IPS-18a (cell line): Measurements from ENCODE around the gene PCDHGB6.
"Not testable (repeated sequence)": the region's sequence is repeated elsewhere in the genome, so short reads cannot be mapped to it uniquely, and the experiment has no call there.

Experiments used
- H3K27ac ChIP-seq: one replicate; pipeline ENCODE4 v1.5.1; 2013; ENCODE audit warnings: low read length
- H3K27me3 ChIP-seq: one replicate; pipeline ENCODE4 v1.6.1; 2013; ENCODE audit warnings: mild to moderate bottlenecking, low read length; ENCODE audit not compliant: control insufficient read depth, insufficient read depth
- H3K36me3 ChIP-seq: one replicate; pipeline ENCODE4 v1.6.1; 2013; ENCODE audit warnings: low read depth, low read length; ENCODE audit not compliant: control insufficient read depth
- H3K4me1 ChIP-seq: one replicate; pipeline ENCODE4 v1.6.1; 2013; ENCODE audit warnings: low read depth, low read length; ENCODE audit not compliant: control insufficient read depth
- H3K4me3 ChIP-seq: one replicate; pipeline ENCODE4 v1.5.1; 2013; ENCODE audit warnings: low read length
- H3K9ac ChIP-seq: one replicate; pipeline ENCODE4 v1.6.1; 2013; ENCODE audit warnings: mild to moderate bottlenecking, low read length, moderate library complexity
- H3K9me3 ChIP-seq: one replicate; pipeline ENCODE4 v1.6.1; 2013; ENCODE audit warnings: low read depth, low read length; ENCODE audit not compliant: control insufficient read depth

The PCDHGB6 gene

GRCh38 chr5:141394401-141395187, 13.2 kb upstream of the PCDHGB6 start:
- H3K27me3 ChIP-seq, H3K9ac ChIP-seq, H3K36me3 ChIP-seq, H3K27ac ChIP-seq, H3K4me3 ChIP-seq, H3K4me1 ChIP-seq: not testable (repeated sequence)
- peaks cover 34% of the 10 kb centered on the region for H3K9me3 ChIP-seq

- not testable (repeated sequence) for H3K27me3 ChIP-seq, H3K36me3 ChIP-seq, H3K9ac ChIP-seq, H3K27ac ChIP-seq, H3K4me1 ChIP-seq, H3K4me3 ChIP-seq
- peaks cover 24% of the 10 kb centered on the region for H3K9me3 ChIP-seq
These were observed 9.9 kb upstream of the PCDHGB6 start, which contains the start of gene PCDHGB5 for GRCh38 chr5:141397756-141398551. PCDHGB5 (plus strand) TSS chr5:141397947; CDS start chr5:141398128, 181 bp downstream.

- H3K4me3 ChIP-seq: no peak overlapping the region
- peaks cover 24% of the 10 kb centered on the region for H3K9me3 ChIP-seq
- H3K4me1 ChIP-seq: no peaks in the 10 kb centered on the region
- H3K27me3 ChIP-seq: no peaks in the 10 kb centered on the region
- no peaks in the 10 kb centered on the region for H3K36me3 ChIP-seq
- no peak overlapping the region for H3K27ac ChIP-seq
- no peak overlapping the region for H3K9ac ChIP-seq
These were observed 9.2 kb upstream of the PCDHGB6 start for GRCh38 chr5:141398608-141399007.

GRCh38 chr5:141399555-141400258, 8.1 kb upstream of the PCDHGB6 start:
- Histone ChIP-seq H3K27ac (no peak overlapping the region), H3K36me3 (no peaks in the 10 kb centered on the region), H3K27me3 (no peaks in the 10 kb centered on the region), H3K9ac (no peak overlapping the region), H3K9me3 (peaks cover 19% of the 10 kb centered on the region), H3K4me1 (no peaks in the 10 kb centered on the region), H3K4me3 (no peak overlapping the region)

- Histone ChIP-seq H3K9ac (no peak within 1 kb of the TSS), H3K9me3 (peaks cover 14% of the 10 kb centered on the region), H3K27me3 (no peaks in the 10 kb centered on the region), H3K4me3 (no peak within 1 kb of the TSS), H3K4me1 (no peaks in the 10 kb centered on the region), H3K36me3 (no peaks in the 10 kb centered on the region), H3K27ac (no peak within 1 kb of the TSS)
These were observed 5.1 kb upstream of the PCDHGB6 start, which contains the start of gene PCDHGA9 for GRCh38 chr5:141402553-141403243. PCDHGA9 (plus strand) TSS chr5:141402778; CDS start chr5:141402953, 175 bp downstream.

GRCh38 chr5:141403387-141403786, 4.4 kb upstream of the PCDHGB6 start:
- Histone ChIP-seq H3K27ac (no peak overlapping the region), H3K4me1 (no peaks in the 10 kb centered on the region), H3K9me3 (peaks cover 14% of the 10 kb centered on the region), H3K36me3 (no peaks in the 10 kb centered on the region), H3K9ac (no peak overlapping the region), H3K27me3 (no peaks in the 10 kb centered on the region), H3K4me3 (no peak overlapping the region)

GRCh38 chr5:141409598-141410306, 1.9 kb downstream of the PCDHGB6 start:
- peaks cover 6% of the 10 kb centered on the region for H3K9me3 ChIP-seq
- H3K27me3 ChIP-seq: peaks cover 11% of the 10 kb centered on the region
- no peak overlapping the region for H3K9ac ChIP-seq
- H3K4me1 ChIP-seq: no peaks in the 10 kb centered on the region
- H3K36me3 ChIP-seq: no peaks in the 10 kb centered on the region
- no peak overlapping the region for H3K4me3 ChIP-seq
- H3K27ac ChIP-seq: no peak overlapping the region

GRCh38 chr5:141411575-141411974, 3.8 kb downstream of the PCDHGB6 start:
- peaks cover 11% of the 10 kb centered on the region for H3K27me3 ChIP-seq
- no peaks in the 10 kb centered on the region for H3K4me1 ChIP-seq
- no peak overlapping the region for H3K9ac ChIP-seq
- no peak overlapping the region for H3K27ac ChIP-seq
- H3K9me3 ChIP-seq: peaks cover 6% of the 10 kb centered on the region
- no peaks in the 10 kb centered on the region for H3K36me3 ChIP-seq
- H3K4me3 ChIP-seq: no peak overlapping the region

- peak within 1 kb of the TSS; percentile 28 for H3K4me3 ChIP-seq
These were observed 5.2 kb downstream of the PCDHGB6 start, which contains the start of gene PCDHGA10 for GRCh38 chr5:141412854-141413539. PCDHGA10 (plus strand) TSS chr5:141412987; CDS start chr5:141413176, 189 bp downstream.

GRCh38 chr5:141413540-141414069, 5.8 kb downstream of the PCDHGB6 start:
- peaks cover 12% of the 10 kb centered on the region for H3K9me3 ChIP-seq

More at GRCh38 chr5:141412854-141413539, 5.2 kb downstream of the PCDHGB6 start, which contains the start of gene PCDHGA10:
- Histone ChIP-seq H3K9ac (peak within 1 kb of the TSS; percentile 17), H3K27me3 (peaks cover 11% of the 10 kb centered on the region), H3K36me3 (no peaks in the 10 kb centered on the region), H3K4me1 (no peaks in the 10 kb centered on the region), H3K9me3 (peaks cover 6% of the 10 kb centered on the region), H3K27ac (no peak within 1 kb of the TSS)

More at GRCh38 chr5:141413540-141414069, 5.8 kb downstream of the PCDHGB6 start:
- Histone ChIP-seq H3K9ac (no peak overlapping the region), H3K36me3 (no peaks in the 10 kb centered on the region), H3K27ac (no peak overlapping the region), H3K27me3 (peaks cover 14% of the 10 kb centered on the region), H3K4me3 (no peak overlapping the region), H3K4me1 (no peaks in the 10 kb centered on the region)
